Measurements from ENCODE around the gene NEO1. TPM values are rescaled to one million over a fixed set of nuclear protein-coding genes. Genes with fewer than 3 reads are reported as not detected.

Gene NEO1
- total RNA-seq, 1 donor from 2014 or later, result 24.9 TPM

- no peak overlapping the region for H3K4me3 Mint-ChIP-seq (ENCODE audit: unreplicated experiment)
- H3K36me3 Mint-ChIP-seq (ENCODE audit: unreplicated experiment), result peaks cover 3% of the 10 kb centered on the region
- no peaks in the 10 kb centered on the region for H3K4me1 Mint-ChIP-seq (ENCODE audit: unreplicated experiment)
- no peaks in the 10 kb centered on the region for H3K27me3 Mint-ChIP-seq (ENCODE audit: unreplicated experiment)
- no peak for DNase-seq (ENCODE audit: extremely low spot score, unreplicated experiment)
- H3K27ac Mint-ChIP-seq (ENCODE audit: unreplicated experiment), result no peak overlapping the region
- peaks cover 26% of the 10 kb centered on the region for H3K9me3 Mint-ChIP-seq (ENCODE audit: unreplicated experiment)
- TF ChIP-seq CTCF (IDR thresholded peaks at IDR 0.05), result no peak
Observed at GRCh38 chr15:73153024-73153423, 100.8 kb downstream of the NEO1 start.

GRCh38 chr15:73153447-73153846 is 101.2 kb downstream of the NEO1 start:
- TF ChIP-seq CTCF (IDR thresholded peaks at IDR 0.05), result no peak
- Mint-ChIP-seq H3K4me3 (ENCODE audit: unreplicated experiment) (no peak overlapping the region), H3K27me3 (ENCODE audit: unreplicated experiment) (no peaks in the 10 kb centered on the region), H3K4me1 (ENCODE audit: unreplicated experiment) (no peaks in the 10 kb centered on the region), H3K27ac (ENCODE audit: unreplicated experiment) (no peak overlapping the region), H3K9me3 (ENCODE audit: unreplicated experiment) (peaks cover 26% of the 10 kb centered on the region), H3K36me3 (ENCODE audit: unreplicated experiment) (peaks cover 3% of the 10 kb centered on the region)
- DNase-seq (ENCODE audit: extremely low spot score, unreplicated experiment), result no peak

DNA sequence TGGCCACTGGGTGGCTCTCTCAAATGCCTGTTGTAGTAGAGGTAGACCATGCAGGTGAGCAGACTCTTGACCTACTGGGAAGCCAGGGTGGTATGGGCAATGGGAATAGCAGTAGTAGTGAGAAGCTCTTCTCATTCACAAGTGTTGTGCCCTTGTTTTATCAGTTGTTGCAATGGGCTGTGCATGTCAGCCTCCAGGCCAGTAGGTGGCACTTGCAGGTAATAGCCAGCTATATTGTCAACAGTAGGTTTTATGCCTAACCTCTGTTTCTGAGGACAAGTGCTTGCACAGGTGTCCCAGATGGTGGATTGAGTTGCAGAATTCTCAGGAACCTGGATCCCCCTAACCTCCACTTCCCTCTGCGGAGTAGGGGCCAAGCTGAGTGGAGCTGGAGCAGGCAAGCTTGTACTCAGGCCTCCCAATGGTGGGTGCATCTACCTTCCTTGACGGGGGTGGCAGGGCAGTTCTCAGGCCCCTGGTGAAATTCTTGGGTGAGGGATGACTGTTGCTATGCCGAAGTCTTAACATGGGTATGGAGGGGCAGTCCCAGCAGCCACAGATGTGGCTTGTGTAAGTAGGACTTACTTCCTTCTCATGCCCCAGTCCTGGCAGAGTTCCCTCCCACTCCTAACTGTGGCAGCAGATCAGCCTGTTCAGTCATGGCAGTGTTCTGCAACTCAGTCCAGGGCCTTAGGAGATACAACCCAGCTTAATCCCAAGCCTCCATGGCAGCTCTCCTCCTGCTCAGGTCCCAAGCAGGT is 104.3 kb downstream of the NEO1 start:
- H3K27ac Mint-ChIP-seq (ENCODE audit: unreplicated experiment), result no peak overlapping the region
- no peaks in the 10 kb centered on the region for H3K27me3 Mint-ChIP-seq (ENCODE audit: unreplicated experiment)
- H3K4me3 Mint-ChIP-seq (ENCODE audit: unreplicated experiment), result no peak overlapping the region
- peaks cover 20% of the 10 kb centered on the region for H3K9me3 Mint-ChIP-seq (ENCODE audit: unreplicated experiment)
- DNase-seq (ENCODE audit: extremely low spot score, unreplicated experiment), result no peak
- peaks cover 3% of the 10 kb centered on the region for H3K36me3 Mint-ChIP-seq (ENCODE audit: unreplicated experiment)
- TF ChIP-seq CTCF (IDR thresholded peaks at IDR 0.05), result no peak
- H3K4me1 Mint-ChIP-seq (ENCODE audit: unreplicated experiment), result no peaks in the 10 kb centered on the region

GRCh38 chr15:73161546-73161945 is 109.3 kb downstream of the NEO1 start:
- H3K27me3 Mint-ChIP-seq (ENCODE audit: unreplicated experiment), result no peaks in the 10 kb centered on the region
- H3K4me3 Mint-ChIP-seq (ENCODE audit: unreplicated experiment), result no peak overlapping the region
- H3K4me1 Mint-ChIP-seq (ENCODE audit: unreplicated experiment), result no peaks in the 10 kb centered on the region
- H3K27ac Mint-ChIP-seq (ENCODE audit: unreplicated experiment), result no peak overlapping the region
- TF ChIP-seq CTCF (IDR thresholded peaks at IDR 0.05), result no peak
- no peak for DNase-seq (ENCODE audit: extremely low spot score, unreplicated experiment)
- H3K36me3 Mint-ChIP-seq (ENCODE audit: unreplicated experiment), result no peaks in the 10 kb centered on the region
- H3K9me3 Mint-ChIP-seq (ENCODE audit: unreplicated experiment), result peaks cover 5% of the 10 kb centered on the region

DNA sequence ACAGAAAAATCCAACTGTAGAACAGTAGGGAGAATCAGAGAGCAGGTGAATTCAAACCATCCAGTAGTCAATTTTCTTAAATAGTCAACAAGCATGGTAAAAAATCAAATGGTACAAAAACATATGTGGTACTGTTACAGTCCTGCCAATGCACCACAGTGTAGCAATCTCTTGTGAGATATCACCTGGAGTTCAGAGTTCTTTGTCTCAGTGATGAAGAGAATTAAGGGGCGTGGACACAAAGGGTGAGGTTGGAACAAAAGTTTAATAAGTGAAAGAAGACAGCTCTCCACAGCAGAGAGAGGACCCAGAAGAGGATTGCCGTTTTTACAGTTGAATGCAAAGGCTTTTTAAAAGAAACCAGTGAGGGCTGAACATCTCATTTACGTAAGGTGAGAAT is 113.2 kb downstream of the NEO1 start:
- no peaks in the 10 kb centered on the region for H3K4me1 Mint-ChIP-seq (ENCODE audit: unreplicated experiment)
- H3K27ac Mint-ChIP-seq (ENCODE audit: unreplicated experiment), result no peak overlapping the region
- peaks cover 2% of the 10 kb centered on the region for H3K36me3 Mint-ChIP-seq (ENCODE audit: unreplicated experiment)
- no peak for TF ChIP-seq CTCF (IDR thresholded peaks at IDR 0.05)
- DNase-seq (ENCODE audit: extremely low spot score, unreplicated experiment), result no peak
- H3K4me3 Mint-ChIP-seq (ENCODE audit: unreplicated experiment), result no peak overlapping the region
- H3K27me3 Mint-ChIP-seq (ENCODE audit: unreplicated experiment), result no peaks in the 10 kb centered on the region
- peaks cover 6% of the 10 kb centered on the region for H3K9me3 Mint-ChIP-seq (ENCODE audit: unreplicated experiment)
